H1 (cell line): ENCODE measurements around the gene CLIC2.

ENCODE experiments used
- CHD1 ChIP-seq: IDR thresholded peaks from 2 replicates; pipeline ENCODE4 v1.6.1; 2012; ENCODE audit warnings: low read depth, low read length, improper control_type of control experiment
- EGR1 ChIP-seq: IDR thresholded peaks from 2 replicates; pipeline ENCODE4 v1.6.1; 2011; ENCODE audit warnings: low read depth, low read length, borderline replicate concordance
- POLR2A ChIP-seq, 2 experiments: IDR thresholded peaks; 1 replicate in 1 of 2; 2 replicates in 1 of 2; pipeline ENCODE4 v1.6.1; 2011; ENCODE audit warnings: low read depth in 2 of 2, low read length in 2 of 2, mild to moderate bottlenecking in 2 of 2; ENCODE audit errors: control extremely low read depth in 1 of 2
- POLR2AphosphoS5 ChIP-seq: IDR thresholded peaks from 2 replicates; pipeline ENCODE4 v1.6.1; 2011; ENCODE audit warnings: low read depth, low read length
- RFX5 ChIP-seq: IDR thresholded peaks from 2 replicates; pipeline ENCODE4 v1.6.1; 2011; ENCODE audit warnings: low read depth, low read length, improper control_type of control experiment, borderline replicate concordance
- SIN3A ChIP-seq, 2 experiments: IDR thresholded peaks in 1 of 2; conservative IDR thresholded peaks in 1 of 2; 2 replicates each; pipeline ENCODE4 v1.6.1; 2011 to 2012; ENCODE audit warnings: low read length in 2 of 2, improper control_type of control experiment in 1 of 2, low read depth in 1 of 2, mild to moderate bottlenecking in 1 of 2
- SIX5 ChIP-seq: IDR thresholded peaks from 2 replicates; pipeline ENCODE4 v1.6.1; 2011; ENCODE audit warnings: mild to moderate bottlenecking, low read depth, low read length
- TF ChIP-seq, protein P1 (sequence below), 3 experiments: IDR thresholded peaks; 1 replicate in 2 of 3; 2 replicates in 1 of 3; pipeline versions ENCODE4 v1.5.1 to v1.6.1; 2011; ENCODE audit warnings: low read length in 3 of 3, mild to moderate bottlenecking in 3 of 3, inconsistent platforms in 2 of 3, low read depth in 1 of 3, moderate library complexity in 1 of 3; ENCODE audit not compliant: insufficient read depth in 1 of 3; ENCODE audit errors: control extremely low read depth in 1 of 3

DNA sequence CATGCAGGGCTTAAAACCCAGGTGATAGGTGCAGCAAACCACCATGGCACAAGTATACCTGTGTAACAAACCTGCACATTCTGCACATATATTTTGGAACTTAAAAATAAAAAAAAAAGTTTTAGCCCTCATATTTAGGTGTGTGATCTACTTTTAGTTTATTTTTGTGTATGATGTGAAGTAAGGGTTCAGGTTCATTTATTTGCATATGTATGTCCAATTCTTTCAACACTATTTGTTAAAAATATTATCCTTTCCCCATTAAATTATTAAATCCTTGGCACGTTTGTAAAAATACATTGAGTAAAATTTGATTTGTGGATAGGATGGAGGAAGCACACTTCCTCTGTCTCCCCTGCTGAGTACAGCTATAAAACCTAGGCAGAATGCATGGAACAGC is 83.0 kb downstream of the CLIC2 start:
- TF ChIP-seq, protein P1, sequence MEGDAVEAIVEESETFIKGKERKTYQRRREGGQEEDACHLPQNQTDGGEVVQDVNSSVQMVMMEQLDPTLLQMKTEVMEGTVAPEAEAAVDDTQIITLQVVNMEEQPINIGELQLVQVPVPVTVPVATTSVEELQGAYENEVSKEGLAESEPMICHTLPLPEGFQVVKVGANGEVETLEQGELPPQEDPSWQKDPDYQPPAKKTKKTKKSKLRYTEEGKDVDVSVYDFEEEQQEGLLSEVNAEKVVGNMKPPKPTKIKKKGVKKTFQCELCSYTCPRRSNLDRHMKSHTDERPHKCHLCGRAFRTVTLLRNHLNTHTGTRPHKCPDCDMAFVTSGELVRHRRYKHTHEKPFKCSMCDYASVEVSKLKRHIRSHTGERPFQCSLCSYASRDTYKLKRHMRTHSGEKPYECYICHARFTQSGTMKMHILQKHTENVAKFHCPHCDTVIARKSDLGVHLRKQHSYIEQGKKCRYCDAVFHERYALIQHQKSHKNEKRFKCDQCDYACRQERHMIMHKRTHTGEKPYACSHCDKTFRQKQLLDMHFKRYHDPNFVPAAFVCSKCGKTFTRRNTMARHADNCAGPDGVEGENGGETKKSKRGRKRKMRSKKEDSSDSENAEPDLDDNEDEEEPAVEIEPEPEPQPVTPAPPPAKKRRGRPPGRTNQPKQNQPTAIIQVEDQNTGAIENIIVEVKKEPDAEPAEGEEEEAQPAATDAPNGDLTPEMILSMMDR (IDR thresholded peaks at IDR 0.05; ENCODE audit: control extremely low read depth in 1 of 3, insufficient read depth in 1 of 3, low read depth in 1 of 3, low read length in 3 of 3), result no peak
- no peak for TF ChIP-seq CHD1
- TF ChIP-seq EGR1, result no peak
- TF ChIP-seq POLR2A (IDR thresholded peaks at IDR 0.05; ENCODE audit: control extremely low read depth in 1 of 2, low read depth in 2 of 2, low read length in 2 of 2), result no peak
- TF ChIP-seq SIN3A (conservative IDR thresholded peaks at IDR 0.05 in 1 of 2, IDR thresholded peaks at IDR 0.05 in 1 of 2; ENCODE audit: low read depth in 1 of 2, low read length in 2 of 2), result no peak
- TF ChIP-seq POLR2AphosphoS5, result no peak
- TF ChIP-seq RFX5, result no peak
- TF ChIP-seq SIX5, result no peak
